Subcutaneous abdominal adipose tissue (tissue), 5 donors: ENCODE measurements around the gene GGT6.

ENCODE experiments used
- H3K27ac ChIP-seq: one replicate; pipeline ENCODE4 v1.7.0; 2013; ENCODE audit warnings: low read depth, mild to moderate bottlenecking, inconsistent platforms, low read length, moderate library complexity
- H3K27me3 ChIP-seq, 5 donors: one replicate each; pipeline ENCODE4 v1.7.0; 2013; ENCODE audit warnings: low read length in 5 of 5, inconsistent platforms in 1 of 5; ENCODE audit not compliant: control insufficient read depth in 5 of 5, insufficient read depth in 4 of 5
- H3K36me3 ChIP-seq, 5 donors: one replicate each; pipeline ENCODE4 v1.7.0; 2013; ENCODE audit warnings: low read length in 5 of 5; ENCODE audit not compliant: control insufficient read depth in 5 of 5, insufficient read depth in 5 of 5
- H3K4me1 ChIP-seq, 5 donors: one replicate each; pipeline ENCODE4 v1.7.0; 2013; ENCODE audit warnings: low read length in 5 of 5, mild to moderate bottlenecking in 3 of 5, moderate library complexity in 1 of 5; ENCODE audit not compliant: control insufficient read depth in 5 of 5, insufficient read depth in 5 of 5
- H3K4me3 ChIP-seq, 5 donors: one replicate each; pipeline ENCODE4 v1.7.0; 2013; ENCODE audit warnings: low read length in 5 of 5, low read depth in 1 of 5
- H3K9ac ChIP-seq, 5 donors: one replicate each; pipeline ENCODE4 v1.7.0; 2013; ENCODE audit warnings: low read length in 5 of 5, mild to moderate bottlenecking in 4 of 5, moderate library complexity in 3 of 5
- H3K9me3 ChIP-seq, 5 donors: one replicate each; pipeline ENCODE4 v1.7.0; 2013; ENCODE audit warnings: low read length in 5 of 5; ENCODE audit not compliant: control insufficient read depth in 5 of 5
- donor health status: healthy.
- donor health status: healthy.
- donor health status: healthy.
- donor health status: healthy.
- donor health status: healthy.

GGT6 gene

GRCh38 chr17:4509923-4510617 is 50.3 kb downstream of the GGT6 start:
- Histone ChIP-seq H3K36me3 (no peaks in the 10 kb centered on the region), H3K27ac (peak overlapping the region; percentile 58), H3K4me1 (peaks cover 3 to 79% (median 54%) of the 10 kb centered on the region in 5 donors), H3K9ac (peak overlapping the region in 1 of 5 donors; percentile 58), H3K27me3 (peaks cover 0 to 3% (median 0%) of the 10 kb centered on the region in 5 donors), H3K4me3 (peak overlapping the region in 1 of 5 donors; percentile 24), H3K9me3 (no peaks in the 10 kb centered on the region)

- Histone ChIP-seq H3K27ac (peak overlapping the region; percentile 58), H3K36me3 (no peaks in the 10 kb centered on the region), H3K9ac (peak overlapping the region in 2 of 5 donors; percentile 48 to 58), H3K27me3 (peaks cover 0 to 3% (median 0%) of the 10 kb centered on the region in 5 donors), H3K4me3 (peak overlapping the region in 1 of 5 donors; percentile 24), H3K9me3 (no peaks in the 10 kb centered on the region), H3K4me1 (peaks cover 8 to 86% (median 57%) of the 10 kb centered on the region in 5 donors)
Observed at GRCh38 chr17:4509401-4509800, 51.0 kb downstream of the GGT6 start.

- Histone ChIP-seq H3K4me1 (peaks cover 8 to 98% (median 57%) of the 10 kb centered on the region in 5 donors), H3K27ac (peak overlapping the region; percentile 58), H3K27me3 (peaks cover 0 to 11% (median 7%) of the 10 kb centered on the region in 5 donors), H3K4me3 (no peak overlapping the region), H3K9me3 (no peaks in the 10 kb centered on the region), H3K36me3 (no peaks in the 10 kb centered on the region), H3K9ac (peak overlapping the region in 1 of 5 donors; percentile 58)
Observed at GRCh38 chr17:4508207-4508606, 52.2 kb downstream of the GGT6 start.

- Histone ChIP-seq H3K27ac (no peak overlapping the region), H3K9ac (peak overlapping the region in 1 of 5 donors; percentile 33), H3K4me3 (no peak overlapping the region), H3K4me1 (peaks cover 9 to 99% (median 57%) of the 10 kb centered on the region in 5 donors), H3K27me3 (peaks cover 0 to 12% (median 11%) of the 10 kb centered on the region in 5 donors), H3K36me3 (no peaks in the 10 kb centered on the region), H3K9me3 (no peaks in the 10 kb centered on the region)
Observed at GRCh38 chr17:4507361-4508111, 52.8 kb downstream of the GGT6 start.
